ENCODE data around the gene TIPARP.
"Not testable (repeated sequence)": the region's sequence is repeated elsewhere in the genome, so short reads cannot be mapped to it uniquely, and the experiment has no call there.

GRCh38 chr3:156737049-156737448 lies 62.7 kb downstream of the TIPARP start:
- not testable (repeated sequence) for TF ChIP-seq EZH2 (IDR thresholded peaks at IDR 0.05; ENCODE audit: low read depth, unreplicated experiment); EZH2phosphoT487 (IDR thresholded peaks at IDR 0.05; ENCODE audit: unreplicated experiment); POLR2AphosphoS5 (IDR thresholded peaks at IDR 0.05; ENCODE audit: low read depth); CREB1 (CRISPR knock-in tag; IDR thresholded peaks at IDR 0.05; ENCODE audit: low read depth); ZNF331 (CRISPR knock-in tag; IDR thresholded peaks at IDR 0.05; ENCODE audit: low read depth); REST (IDR thresholded peaks at IDR 0.05; ENCODE audit: unreplicated experiment); STAT1 (IDR thresholded peaks at IDR 0.05; ENCODE audit: unreplicated experiment); ZNF114 (CRISPR knock-in tag; IDR thresholded peaks at IDR 0.05); JUNB (IDR thresholded peaks at IDR 0.05; ENCODE audit: unreplicated experiment); ZNF462 (CRISPR knock-in tag; IDR thresholded peaks at IDR 0.05)
- TF ChIP-seq, protein P1, sequence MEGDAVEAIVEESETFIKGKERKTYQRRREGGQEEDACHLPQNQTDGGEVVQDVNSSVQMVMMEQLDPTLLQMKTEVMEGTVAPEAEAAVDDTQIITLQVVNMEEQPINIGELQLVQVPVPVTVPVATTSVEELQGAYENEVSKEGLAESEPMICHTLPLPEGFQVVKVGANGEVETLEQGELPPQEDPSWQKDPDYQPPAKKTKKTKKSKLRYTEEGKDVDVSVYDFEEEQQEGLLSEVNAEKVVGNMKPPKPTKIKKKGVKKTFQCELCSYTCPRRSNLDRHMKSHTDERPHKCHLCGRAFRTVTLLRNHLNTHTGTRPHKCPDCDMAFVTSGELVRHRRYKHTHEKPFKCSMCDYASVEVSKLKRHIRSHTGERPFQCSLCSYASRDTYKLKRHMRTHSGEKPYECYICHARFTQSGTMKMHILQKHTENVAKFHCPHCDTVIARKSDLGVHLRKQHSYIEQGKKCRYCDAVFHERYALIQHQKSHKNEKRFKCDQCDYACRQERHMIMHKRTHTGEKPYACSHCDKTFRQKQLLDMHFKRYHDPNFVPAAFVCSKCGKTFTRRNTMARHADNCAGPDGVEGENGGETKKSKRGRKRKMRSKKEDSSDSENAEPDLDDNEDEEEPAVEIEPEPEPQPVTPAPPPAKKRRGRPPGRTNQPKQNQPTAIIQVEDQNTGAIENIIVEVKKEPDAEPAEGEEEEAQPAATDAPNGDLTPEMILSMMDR (conservative IDR thresholded peaks at IDR 0.05; ENCODE audit: low read depth in 2 of 2), result not testable (repeated sequence)
- TF ChIP-seq, protein P2, sequence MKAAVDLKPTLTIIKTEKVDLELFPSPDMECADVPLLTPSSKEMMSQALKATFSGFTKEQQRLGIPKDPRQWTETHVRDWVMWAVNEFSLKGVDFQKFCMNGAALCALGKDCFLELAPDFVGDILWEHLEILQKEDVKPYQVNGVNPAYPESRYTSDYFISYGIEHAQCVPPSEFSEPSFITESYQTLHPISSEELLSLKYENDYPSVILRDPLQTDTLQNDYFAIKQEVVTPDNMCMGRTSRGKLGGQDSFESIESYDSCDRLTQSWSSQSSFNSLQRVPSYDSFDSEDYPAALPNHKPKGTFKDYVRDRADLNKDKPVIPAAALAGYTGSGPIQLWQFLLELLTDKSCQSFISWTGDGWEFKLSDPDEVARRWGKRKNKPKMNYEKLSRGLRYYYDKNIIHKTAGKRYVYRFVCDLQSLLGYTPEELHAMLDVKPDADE (IDR thresholded peaks at IDR 0.05), result not testable (repeated sequence)

Measured in GM23338 (cell line).